ENCODE measurements around the gene CENPP.
A peak's percentile ranks its signal among the peaks of the same experiment; 100 is the strongest.

The CENPP gene

GRCh38 chr9:92293452-92294296 lies 32.1 kb upstream of the CENPP start, which contains the start of gene IARS1:
TSS of gene IARS1 (minus strand) at chr9:92293697. CDS start at chr9:92289419, 4,278 bp downstream.
- H4K20me1 ChIP-seq (ENCODE audit: insufficient read depth, low read length): no peaks in the 10 kb centered on the region
- peaks cover 32% of the 10 kb centered on the region for H3K4me1 ChIP-seq (ENCODE audit: insufficient read depth, low read length, severe bottlenecking)
- peak within 1 kb of the TSS; percentile 75 for H3K27ac ChIP-seq (ENCODE audit: low read depth, low read length, poor library complexity, severe bottlenecking)
- no peaks in the 10 kb centered on the region for H3K9me3 ChIP-seq (ENCODE audit: low read length)
- H3K36me3 ChIP-seq (ENCODE audit: insufficient read depth, low read length): peaks cover 54% of the 10 kb centered on the region
- H3K9me2 ChIP-seq (ENCODE audit: low read depth, low read length): no peaks in the 10 kb centered on the region
- TF ChIP-seq CTCF (IDR thresholded peaks at IDR 0.05; ENCODE audit: low read length) (peak; percentile 26), EZH2 (IDR thresholded peaks at IDR 0.05; ENCODE audit: borderline replicate concordance, low read length) (no peak)
- 0 out of 2 replicates have a peak, but pooled peaks cover 4% of the 10 kb centered on the region for H3F3A ChIP-seq (ENCODE audit: insufficient read depth, low read length)
- H3K27me3 ChIP-seq (ENCODE audit: insufficient read depth, low read length): no peaks in the 10 kb centered on the region
- peak within 1 kb of the TSS; percentile 88 for H3K4me3 ChIP-seq (ENCODE audit: low read depth, low read length, poor library complexity, severe bottlenecking)
- peak within 1 kb of the TSS; percentile 84 for H3K4me2 ChIP-seq (ENCODE audit: low read length)
- peak within 1 kb of the TSS; percentile 90 for H3K9ac ChIP-seq (ENCODE audit: low read length)
- peaks cover 46% of the 10 kb centered on the region for H3K79me2 ChIP-seq (ENCODE audit: insufficient read depth, low read length)
- H2AFZ ChIP-seq (ENCODE audit: low read length): no peak within 1 kb of the TSS

GRCh38 chr9:92294297-92294676 lies 31.5 kb upstream of the CENPP start:
- H2AFZ ChIP-seq (ENCODE audit: low read length): no peak overlapping the region

GRCh38 chr9:92295240-92295790 lies 30.4 kb upstream of the CENPP start:
- Histone ChIP-seq H3F3A (ENCODE audit: insufficient read depth, low read length) (0 out of 2 replicates have a peak, but pooled peaks cover 4% of the 10 kb centered on the region), H3K4me3 (ENCODE audit: low read depth, low read length, poor library complexity, severe bottlenecking) (no peak overlapping the region), H3K36me3 (ENCODE audit: insufficient read depth, low read length) (peaks cover 54% of the 10 kb centered on the region), H3K27ac (ENCODE audit: low read depth, low read length, poor library complexity, severe bottlenecking) (peak overlapping the region; percentile 75), H3K4me2 (ENCODE audit: low read length) (peak overlapping the region; percentile 75; the same call in 1 of the 2 replicates), H3K27me3 (ENCODE audit: insufficient read depth, low read length) (no peaks in the 10 kb centered on the region), H2AFZ (ENCODE audit: low read length) (no peak overlapping the region), H3K9me3 (ENCODE audit: low read length) (no peaks in the 10 kb centered on the region), H3K4me1 (ENCODE audit: insufficient read depth, low read length, severe bottlenecking) (peaks cover 41% of the 10 kb centered on the region), H3K9ac (ENCODE audit: low read length) (no peak overlapping the region; the same call in 1 of the 2 replicates), H3K9me2 (ENCODE audit: low read depth, low read length) (no peaks in the 10 kb centered on the region), H3K79me2 (ENCODE audit: insufficient read depth, low read length) (peaks cover 32% of the 10 kb centered on the region), H4K20me1 (ENCODE audit: insufficient read depth, low read length) (no peaks in the 10 kb centered on the region)
- TF ChIP-seq CTCF (IDR thresholded peaks at IDR 0.05; ENCODE audit: low read length): no peak
- no peak for TF ChIP-seq EZH2 (IDR thresholded peaks at IDR 0.05; ENCODE audit: borderline replicate concordance, low read length)

More at GRCh38 chr9:92294297-92294676, 31.5 kb upstream of the CENPP start:
- peaks cover 54% of the 10 kb centered on the region for H3K36me3 ChIP-seq (ENCODE audit: insufficient read depth, low read length)
- no peak for TF ChIP-seq CTCF (IDR thresholded peaks at IDR 0.05; ENCODE audit: low read length)
- TF ChIP-seq EZH2 (IDR thresholded peaks at IDR 0.05; ENCODE audit: borderline replicate concordance, low read length): no peak
- H3K79me2 ChIP-seq (ENCODE audit: insufficient read depth, low read length): peaks cover 42% of the 10 kb centered on the region
- no peaks in the 10 kb centered on the region for H3K9me2 ChIP-seq (ENCODE audit: low read depth, low read length)
- H3K9ac ChIP-seq (ENCODE audit: low read length): peak overlapping the region; percentile 74
- no peaks in the 10 kb centered on the region for H3K9me3 ChIP-seq (ENCODE audit: low read length)
- peak overlapping the region; percentile 75 for H3K4me2 ChIP-seq (ENCODE audit: low read length)
- H3K27me3 ChIP-seq (ENCODE audit: insufficient read depth, low read length): no peaks in the 10 kb centered on the region
- H3K4me3 ChIP-seq (ENCODE audit: low read depth, low read length, poor library complexity, severe bottlenecking): peak overlapping the region; percentile 88
- 0 out of 2 replicates have a peak, but pooled peaks cover 4% of the 10 kb centered on the region for H3F3A ChIP-seq (ENCODE audit: insufficient read depth, low read length)
- peaks cover 37% of the 10 kb centered on the region for H3K4me1 ChIP-seq (ENCODE audit: insufficient read depth, low read length, severe bottlenecking)
- peak overlapping the region; percentile 75 for H3K27ac ChIP-seq (ENCODE audit: low read depth, low read length, poor library complexity, severe bottlenecking)
- H4K20me1 ChIP-seq (ENCODE audit: insufficient read depth, low read length): no peaks in the 10 kb centered on the region

Measured in OCI-LY1 (cell line).